Endometrial microvascular endothelial cells (primary cell): ENCODE data around the gene GTSF1L. TPM values are rescaled to one million over a fixed set of nuclear protein-coding genes. Genes with fewer than 3 reads are reported as not detected.

Experiments
- in situ Hi-C: cut with HindIII; loops from 2 replicates; pipeline ENCODE4 v1.10.0; 2017; ENCODE audit warnings: low sequenced_read_pairs, low pct_unique_long_range_greater_than_20kb; ENCODE audit errors: inconsistent ontology term
- total RNA-seq: library from RNA; depleted of rRNA; stranded (reverse); fragments of >200 nt; gene quantifications from one replicate; pipeline ENCODE4 v1.2.3, GENCODE V29; 2015; ENCODE audit errors: inconsistent ontology term

The GTSF1L gene
- total RNA-seq, 1 donor from 2014 or later: 0.84 TPM

DNA sequence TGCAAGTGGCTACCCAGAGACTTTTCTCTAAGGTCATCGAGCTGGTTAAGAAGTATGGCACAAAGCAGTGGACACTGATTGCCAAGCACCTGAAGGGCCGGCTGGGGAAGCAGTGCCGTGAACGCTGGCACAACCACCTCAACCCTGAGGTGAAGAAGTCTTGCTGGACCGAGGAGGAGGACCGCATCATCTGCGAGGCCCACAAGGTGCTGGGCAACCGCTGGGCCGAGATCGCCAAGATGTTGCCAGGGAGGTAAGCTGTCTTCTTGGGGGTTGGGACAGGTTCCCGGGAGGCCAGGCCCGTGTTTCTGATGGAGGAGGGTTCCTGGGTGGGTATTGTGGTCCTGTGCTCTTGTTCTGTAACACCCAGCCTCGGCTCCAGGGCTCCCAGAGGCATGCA, 40.0 kb downstream of the GTSF1L start:
- in situ Hi-C loops: no loop called here

GRCh38 chr20:43682446-43682845, 44.4 kb downstream of the GTSF1L start:
- in situ Hi-C loops: no loop called here

- in situ Hi-C loops: no loop called here
These were observed 44.8 kb downstream of the GTSF1L start for GRCh38 chr20:43681991-43682410.

GRCh38 chr20:43681468-43681942, 45.3 kb downstream of the GTSF1L start:
- in situ Hi-C loops: no loop called here

DNA sequence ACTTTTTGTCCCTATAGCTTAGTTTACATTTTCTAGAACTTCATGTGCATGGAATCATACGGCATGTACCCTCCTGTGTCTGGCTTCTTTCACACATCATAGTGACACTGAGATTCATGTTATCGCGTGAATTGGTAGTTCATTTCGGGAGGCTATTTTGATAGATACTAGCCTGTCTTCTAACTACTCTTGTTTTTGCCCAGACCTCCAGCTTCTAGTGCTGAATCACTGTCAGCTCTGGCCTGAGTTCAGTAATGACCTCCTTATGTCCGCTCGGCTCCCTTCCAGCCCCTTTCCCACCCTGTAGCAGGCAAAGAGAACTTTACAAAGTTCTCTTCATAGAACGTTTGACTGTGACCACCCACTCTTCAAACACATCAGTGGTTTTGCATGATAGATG, 45.8 kb downstream of the GTSF1L start:
- in situ Hi-C loops: no loop called here

GRCh38 chr20:43676368-43676767, 50.4 kb downstream of the GTSF1L start:
- in situ Hi-C loops: no loop called here

Other genes with a start within 250 kb of the GTSF1L start
- 1.3 TPM for gene L3MBTL1, start 219.3 kb downstream of the GTSF1L start, total RNA-seq
- gene SGK2, start 168.0 kb downstream of the GTSF1L start, total RNA-seq: not detected
- 19.5 TPM for gene IFT52, start 136.1 kb downstream of the GTSF1L start, total RNA-seq
- 61.6 TPM for gene MYBL2, start 59.9 kb downstream of the GTSF1L start, total RNA-seq
- gene TOX2, start 187.8 kb upstream of the GTSF1L start, total RNA-seq: 18.7 TPM